Measurements from ENCODE around the gene SLC17A9. TPM values are rescaled to one million over a fixed set of nuclear protein-coding genes. Genes with fewer than 3 reads are reported as not detected.
"Not testable (repeated sequence)": the region's sequence is repeated elsewhere in the genome, so short reads cannot be mapped to it uniquely, and the experiment has no call there.

Gene SLC17A9
- total RNA-seq, 1 donor from 2014 or later = 4.7 TPM

DNA sequence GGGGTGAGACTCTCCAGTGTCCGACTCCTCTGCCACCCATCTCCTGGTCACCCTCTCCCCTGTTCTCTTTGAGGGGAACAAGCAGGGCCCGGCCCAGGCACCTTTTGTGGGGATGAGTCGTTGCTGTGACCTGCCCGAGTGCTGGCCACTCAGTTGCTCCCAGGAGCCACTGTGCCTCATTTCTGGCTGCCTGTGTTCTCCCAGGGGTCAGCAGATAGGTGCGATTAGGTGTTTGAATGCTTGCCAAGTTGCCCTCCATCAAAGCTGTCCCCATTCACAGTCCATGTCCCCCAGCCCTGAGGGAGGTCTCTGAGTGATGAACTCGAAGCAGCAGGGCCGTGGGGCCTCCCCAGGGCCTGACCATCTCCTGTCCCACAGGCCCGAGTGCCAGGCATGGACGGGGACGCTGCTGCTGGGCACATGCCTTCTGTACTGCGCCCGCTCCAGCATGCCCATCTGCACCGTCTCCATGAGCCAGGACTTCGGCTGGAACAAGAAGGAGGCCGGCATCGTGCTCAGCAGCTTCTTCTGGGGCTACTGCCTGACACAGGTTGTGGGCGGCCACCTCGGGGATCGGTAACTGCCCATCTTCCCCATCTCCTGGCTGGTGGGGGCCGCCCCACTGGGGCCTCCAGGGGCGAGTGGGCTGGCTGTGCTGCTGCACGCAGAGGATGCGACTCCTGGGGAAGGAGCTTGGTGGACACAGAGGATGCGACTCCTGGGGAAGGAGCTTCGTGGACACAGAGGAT is 4.1 kb downstream of the SLC17A9 start:
- DNase-seq = no peak

DNA sequence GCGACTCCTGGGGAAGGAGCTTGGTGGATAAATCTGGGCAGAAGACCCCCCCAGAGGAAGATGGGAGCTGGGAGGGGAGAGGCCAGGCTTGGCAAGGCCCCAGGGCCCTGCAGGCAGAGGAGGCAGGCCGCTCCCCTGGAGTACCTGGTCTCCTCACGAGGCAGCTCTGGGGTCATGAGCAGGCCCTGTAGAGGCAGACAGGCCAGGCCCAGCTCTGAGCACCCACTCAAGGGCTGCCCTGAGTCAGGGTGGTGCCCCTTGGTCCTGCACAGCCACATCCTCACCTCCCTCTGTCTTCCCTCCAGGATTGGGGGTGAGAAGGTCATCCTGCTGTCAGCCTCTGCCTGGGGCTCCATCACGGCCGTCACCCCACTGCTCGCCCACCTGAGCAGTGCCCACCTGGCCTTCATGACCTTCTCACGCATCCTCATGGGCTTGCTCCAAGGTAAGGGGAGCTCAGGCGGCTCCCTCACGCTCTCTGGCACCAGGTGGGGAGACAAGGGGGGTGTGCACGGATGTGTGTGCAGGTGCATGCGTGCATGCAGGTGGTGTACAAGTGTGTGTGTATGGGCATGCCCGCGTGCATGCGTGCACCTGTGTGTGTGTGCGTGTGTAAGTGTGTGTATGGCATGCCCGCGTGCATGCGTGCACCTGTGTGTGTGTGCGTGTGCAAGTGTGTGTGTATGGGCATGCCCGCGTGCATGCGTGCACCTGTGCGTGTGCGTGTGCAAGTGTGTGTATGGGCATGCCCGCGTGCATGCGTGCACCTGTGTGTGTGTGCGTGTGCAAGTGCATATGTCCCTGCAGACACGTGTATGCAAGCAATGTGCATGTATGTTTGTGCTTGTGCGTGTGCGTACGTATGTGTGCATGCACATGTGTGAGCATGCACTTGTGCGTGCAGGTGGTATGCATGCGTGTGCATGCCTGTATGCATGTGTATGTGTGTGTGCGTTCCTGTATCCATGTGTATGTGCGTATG is 4.9 kb downstream of the SLC17A9 start:
- no peak for DNase-seq

DNA sequence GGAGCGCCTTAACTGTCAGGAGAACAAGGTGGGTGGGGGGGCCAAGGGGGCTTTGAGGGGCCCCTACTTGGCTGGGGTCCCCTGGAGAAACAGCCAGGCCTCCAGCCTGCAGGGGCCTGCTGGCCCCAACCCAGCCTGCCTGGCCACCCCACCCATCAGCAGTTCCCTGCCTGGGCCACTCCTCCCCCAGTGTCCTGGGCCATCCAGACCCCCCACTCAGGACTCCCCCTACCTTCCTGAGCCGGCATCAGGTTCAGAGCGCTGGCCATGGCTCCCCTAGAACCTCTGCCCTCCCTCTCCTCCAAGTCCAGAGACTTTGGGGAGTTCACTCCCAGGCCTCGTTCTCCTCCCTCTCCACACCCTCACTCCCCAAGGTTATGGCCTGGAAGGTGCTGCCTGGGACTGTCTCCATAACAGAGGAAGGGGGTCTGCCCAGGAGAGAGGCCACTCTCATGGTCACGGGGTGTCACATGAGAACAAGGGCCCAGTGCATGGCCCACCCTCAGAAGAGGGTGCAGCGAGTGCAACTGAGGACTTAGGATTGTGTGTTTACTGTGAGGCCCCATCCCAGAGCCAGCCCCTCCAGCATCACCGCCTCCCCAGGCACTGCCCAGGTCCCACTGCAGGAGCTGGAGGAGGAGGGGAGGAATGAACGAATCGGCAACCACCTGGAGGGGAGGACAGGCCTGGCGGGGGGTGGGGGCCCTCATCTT is 6.0 kb downstream of the SLC17A9 start:
- no peak for DNase-seq

DNA sequence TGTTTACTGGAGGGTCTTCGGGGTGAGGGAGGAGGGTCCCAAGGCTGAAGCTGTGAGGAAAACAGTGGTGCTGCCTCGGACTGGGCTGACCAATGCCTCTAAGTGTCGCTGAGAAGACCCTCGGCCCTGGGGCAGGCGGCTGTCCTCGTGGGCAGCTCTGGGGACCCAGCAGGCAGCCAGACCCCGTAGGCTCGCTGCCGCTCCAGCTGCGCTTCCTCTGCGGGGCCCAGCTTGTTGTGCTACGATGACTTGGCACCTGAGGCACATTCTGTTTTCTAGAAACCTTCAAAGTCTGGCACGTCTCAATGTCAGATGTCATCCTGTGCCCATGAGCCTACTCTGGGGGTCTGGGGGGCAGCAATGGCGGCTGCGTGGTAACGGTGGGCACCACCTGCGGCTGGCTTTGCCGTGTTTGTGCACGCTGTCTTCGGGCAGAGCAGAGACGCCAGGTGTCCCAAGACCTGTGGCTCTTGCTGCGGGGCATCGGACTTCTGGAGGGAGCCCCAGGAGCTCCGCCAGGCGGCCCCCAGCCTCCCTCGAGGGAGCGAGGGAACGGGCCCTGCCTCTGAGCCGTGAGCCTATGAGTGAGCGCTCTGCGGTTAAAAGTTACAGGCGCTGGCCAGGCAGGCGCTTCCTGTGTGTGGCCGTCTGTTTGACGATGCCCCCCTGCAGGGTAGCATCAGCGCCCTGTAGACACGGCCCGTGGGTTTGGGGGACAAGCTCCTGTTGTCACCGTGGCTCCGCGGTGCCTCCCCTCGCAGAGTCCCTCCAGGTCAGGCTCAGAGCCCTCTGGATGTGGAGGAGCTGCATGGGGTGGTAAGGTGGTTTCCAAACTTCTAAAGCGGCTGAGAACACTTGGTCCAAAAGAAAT is 6.8 kb downstream of the SLC17A9 start:
- no peak for DNase-seq

DNA sequence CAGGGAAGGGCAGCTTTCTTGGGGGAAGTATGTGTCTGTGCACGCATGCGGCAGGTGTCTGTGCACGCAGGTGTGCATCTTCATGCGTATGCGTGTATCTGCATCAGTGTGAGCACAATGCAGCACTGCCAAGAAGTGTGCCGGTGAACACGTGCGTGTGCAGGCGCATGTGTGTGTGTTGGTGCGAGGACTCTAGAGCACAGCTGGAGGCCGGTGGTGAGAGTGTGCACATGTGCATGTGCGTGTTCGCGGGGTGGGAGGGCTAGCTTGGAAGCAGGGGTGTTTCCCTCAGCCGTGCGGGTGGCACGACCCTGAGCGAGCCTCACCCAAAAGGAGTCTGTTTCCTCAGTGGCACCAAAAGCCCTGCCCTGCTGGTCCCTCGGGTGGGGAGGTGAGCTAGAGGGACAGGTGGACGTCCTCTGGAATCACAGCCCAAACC is 7.5 kb downstream of the SLC17A9 start:
- no peak for DNase-seq

DNA sequence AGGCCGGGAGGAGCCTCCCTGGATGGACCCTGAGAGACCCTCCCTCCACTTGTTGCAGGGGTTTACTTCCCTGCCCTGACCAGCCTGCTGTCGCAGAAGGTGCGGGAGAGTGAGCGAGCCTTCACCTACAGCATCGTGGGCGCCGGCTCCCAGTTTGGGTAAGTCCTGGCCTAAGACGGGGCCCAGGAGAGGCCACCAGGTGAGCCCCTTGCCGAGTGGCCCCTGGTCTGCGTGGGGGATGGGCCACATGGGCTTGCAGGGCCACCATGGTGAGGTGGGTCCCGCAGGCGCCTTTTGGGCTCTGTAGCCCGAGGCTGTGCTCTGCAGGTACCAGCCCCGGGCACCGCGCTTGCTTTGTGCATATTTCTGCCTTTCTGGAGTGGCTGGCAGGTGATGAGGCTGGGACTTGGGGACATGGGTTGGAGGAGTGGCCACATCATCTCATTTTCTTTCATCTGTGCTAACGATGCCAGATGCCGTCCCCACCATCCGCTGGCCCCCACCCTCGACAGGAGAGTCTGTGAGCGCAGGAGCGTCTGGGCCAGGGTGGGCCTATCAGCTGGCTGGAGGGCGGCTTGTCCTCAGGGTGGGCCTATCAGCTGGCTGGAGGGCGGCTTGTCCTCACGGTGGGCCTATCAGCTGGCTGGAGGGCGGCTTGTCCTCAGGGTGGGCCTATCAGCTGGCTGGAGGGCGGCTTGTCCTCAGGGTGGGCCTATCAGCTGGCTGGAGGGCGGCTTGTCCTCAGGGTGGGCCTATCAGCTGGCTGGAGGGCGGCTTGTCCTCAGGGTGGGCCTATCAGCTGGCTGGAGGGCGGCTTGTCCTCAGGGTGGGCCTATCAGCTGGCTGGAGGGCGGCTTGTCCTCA is 8.2 kb downstream of the SLC17A9 start:
- not testable (repeated sequence) for DNase-seq

DNA sequence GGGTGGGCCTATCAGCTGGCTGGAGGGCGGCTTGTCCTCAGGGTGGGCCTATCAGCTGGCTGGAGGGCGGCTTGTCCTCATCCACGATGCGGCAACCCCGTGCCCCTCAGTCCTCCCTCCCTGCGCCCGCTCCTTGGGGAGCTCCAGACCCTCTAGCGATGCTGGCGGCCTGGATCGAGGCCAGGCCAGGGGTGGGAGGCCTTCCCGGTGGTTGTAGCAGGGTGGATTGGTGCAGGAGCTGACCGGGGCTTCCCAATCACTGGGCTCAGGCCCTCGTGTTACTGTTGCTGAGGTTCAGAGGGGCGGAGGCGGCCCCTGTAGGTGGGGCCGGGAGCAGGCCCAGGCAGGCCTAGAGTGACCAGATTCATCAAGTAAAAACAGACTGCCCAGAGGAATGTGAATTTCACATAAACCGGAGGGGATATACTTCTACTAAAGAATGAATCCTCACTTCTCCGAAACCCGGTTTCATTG is 8.8 kb downstream of the SLC17A9 start:
- no peak for DNase-seq

DNA sequence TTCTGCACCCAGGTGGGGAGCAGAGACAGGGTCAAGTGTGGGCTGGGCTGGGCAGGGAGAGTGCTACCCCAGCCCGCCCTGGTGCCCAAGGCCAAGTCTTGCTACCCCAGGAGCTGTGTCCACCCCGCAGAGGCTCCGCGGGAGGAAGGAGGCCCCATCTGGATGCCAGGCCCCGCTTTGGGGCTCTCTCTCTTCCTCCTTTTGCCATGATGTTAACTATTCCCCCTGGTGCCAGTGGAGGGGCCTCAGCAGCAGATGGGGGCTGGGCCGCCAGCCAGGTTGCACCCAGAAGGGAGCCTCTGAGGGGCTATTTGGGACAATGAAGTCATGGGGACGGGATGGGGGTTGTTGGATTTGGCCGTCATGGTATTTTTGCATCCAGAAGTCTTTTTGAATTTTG is 9.3 kb downstream of the SLC17A9 start:
- DNase-seq = no peak

DNA sequence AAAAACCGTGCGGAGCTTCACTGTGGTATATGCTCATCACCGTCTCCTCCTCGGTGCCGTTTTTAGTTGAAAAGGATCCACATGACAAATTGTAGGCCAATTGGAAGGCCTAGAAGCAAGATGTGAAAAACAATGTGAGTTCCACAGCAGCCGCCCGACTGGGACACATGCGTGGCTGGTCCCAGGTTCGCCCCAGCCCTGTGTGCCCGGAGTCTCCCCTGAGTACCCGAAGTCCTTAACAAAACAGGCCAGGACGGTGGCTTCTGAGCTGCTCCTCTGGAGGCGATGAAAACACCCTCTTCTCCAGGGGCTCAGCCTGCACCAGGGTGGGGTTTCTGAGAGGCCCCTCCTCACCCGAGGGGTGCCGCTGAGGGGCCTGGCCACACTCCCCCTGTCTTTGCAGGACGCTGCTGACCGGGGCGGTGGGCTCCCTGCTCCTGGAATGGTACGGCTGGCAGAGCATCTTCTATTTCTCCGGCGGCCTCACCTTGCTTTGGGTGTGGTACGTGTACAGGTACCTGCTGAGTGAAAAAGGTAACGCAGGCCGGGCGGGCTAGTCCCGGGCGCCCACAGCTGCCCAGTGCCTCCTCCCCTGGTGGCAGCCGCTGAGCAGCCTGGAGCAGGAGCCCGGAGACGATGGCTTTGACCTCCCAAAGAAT is 9.8 kb downstream of the SLC17A9 start:
- no peak for DNase-seq

DNA sequence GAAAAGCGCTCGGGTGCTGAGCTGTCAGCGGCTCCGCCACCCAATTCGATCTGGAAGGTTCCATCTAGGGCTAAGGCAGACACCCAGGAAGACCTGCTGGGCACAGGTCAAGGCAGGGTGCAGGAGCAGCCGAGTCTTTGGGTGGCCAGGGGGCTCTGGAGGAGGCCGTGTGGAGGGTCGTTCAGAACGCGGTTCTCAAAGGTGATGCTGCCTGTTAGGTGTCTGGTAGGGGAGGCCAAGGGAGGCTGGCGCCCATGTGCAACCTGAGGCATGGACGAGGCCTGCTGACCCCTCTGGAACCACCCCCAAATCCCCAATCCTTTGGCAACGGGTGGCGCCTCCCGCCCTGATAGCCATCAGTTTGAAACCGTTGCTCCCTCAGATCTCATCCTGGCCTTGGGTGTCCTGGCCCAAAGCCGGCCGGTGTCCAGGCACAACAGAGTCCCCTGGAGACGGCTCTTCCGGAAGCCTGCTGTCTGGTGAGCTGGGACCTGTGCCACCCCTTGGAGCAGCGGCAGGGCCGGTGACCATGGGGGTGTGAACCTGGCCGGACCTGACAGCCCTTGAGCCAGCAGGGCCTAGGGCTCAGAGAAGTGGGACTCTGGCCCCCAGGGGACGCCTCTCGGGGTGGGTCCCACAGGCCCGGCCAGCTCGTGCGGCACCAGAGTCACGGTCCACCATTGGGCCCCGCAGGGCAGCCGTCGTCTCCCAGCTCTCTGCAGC is 10.5 kb downstream of the SLC17A9 start:
- no peak for DNase-seq

DNA sequence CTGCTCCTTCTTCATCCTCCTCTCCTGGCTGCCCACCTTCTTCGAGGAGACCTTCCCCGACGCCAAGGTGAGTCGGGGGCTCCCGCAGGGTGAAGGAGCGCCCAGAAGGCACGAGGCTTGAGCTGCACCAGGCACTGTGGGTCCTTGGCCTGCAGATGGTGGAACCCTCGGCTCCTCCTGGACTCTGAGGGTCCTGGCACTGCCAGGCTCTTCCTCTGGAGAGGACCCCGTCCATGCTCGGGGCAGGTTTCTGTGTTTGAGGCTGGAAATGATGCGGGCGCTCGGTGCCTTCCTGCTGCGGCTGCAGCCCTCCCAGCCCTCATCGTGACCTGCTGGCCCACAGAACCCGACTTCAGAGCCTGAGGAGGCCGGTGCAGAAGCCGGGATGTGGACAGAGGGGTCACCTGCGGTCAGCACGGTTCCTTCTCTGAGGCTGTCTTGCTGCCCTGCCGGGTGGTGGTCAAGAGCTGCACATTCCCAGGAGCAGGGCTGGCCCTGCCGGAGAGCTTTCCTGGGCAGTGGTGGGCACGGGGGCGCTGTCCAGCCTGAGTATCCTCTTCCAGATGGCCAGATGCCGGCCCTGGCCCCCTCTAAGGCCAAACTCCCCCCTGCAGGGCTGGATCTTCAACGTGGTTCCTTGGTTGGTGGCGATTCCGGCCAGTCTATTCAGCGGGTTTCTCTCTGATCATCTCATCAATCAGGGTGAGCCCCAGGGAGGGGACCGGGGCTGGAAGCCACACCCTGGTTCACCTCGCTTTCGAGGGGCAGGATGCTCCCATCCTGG is 11.3 kb downstream of the SLC17A9 start:
- DNase-seq = no peak

DNA sequence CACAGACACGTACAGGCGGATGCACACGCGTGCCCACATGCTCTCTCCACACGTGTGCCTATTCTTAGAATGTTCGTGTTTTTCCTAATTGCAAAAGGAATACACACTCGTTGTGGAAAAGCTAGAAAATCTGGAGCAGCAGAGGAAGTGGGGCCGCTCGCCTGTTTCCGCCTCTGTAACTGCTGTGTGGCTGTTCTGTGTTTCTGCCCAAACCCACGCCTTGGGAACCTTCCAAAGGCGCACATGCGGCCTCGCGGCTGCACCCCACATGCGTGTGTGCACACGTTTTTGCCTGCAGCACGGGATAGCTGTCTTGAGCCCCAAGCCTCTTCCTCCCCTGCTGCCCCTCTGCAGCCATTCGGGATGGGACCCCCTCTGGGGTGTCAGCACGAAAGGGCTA is 12.2 kb downstream of the SLC17A9 start:
- DNase-seq = peak; percentile 28

DNA sequence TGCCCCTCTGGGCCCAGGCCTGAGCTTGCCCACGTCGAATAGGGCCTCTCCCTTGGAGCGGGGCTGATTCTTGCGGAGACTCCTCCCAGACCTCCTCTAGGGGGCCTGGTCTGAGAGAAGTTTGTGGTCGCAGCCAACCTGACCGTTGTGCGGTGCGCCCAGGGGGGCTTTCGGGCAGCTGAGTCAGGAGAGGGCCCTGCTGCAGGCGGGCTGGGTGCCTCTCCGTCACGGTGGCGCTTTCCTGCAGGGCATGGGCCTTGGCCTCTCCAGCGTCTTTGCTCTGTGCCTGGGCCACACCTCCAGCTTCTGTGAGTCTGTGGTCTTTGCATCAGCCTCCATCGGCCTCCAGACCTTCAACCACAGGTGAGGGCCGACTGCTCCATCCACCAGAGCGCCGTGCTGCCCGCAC is 12.9 kb downstream of the SLC17A9 start:
- DNase-seq = no peak

DNA sequence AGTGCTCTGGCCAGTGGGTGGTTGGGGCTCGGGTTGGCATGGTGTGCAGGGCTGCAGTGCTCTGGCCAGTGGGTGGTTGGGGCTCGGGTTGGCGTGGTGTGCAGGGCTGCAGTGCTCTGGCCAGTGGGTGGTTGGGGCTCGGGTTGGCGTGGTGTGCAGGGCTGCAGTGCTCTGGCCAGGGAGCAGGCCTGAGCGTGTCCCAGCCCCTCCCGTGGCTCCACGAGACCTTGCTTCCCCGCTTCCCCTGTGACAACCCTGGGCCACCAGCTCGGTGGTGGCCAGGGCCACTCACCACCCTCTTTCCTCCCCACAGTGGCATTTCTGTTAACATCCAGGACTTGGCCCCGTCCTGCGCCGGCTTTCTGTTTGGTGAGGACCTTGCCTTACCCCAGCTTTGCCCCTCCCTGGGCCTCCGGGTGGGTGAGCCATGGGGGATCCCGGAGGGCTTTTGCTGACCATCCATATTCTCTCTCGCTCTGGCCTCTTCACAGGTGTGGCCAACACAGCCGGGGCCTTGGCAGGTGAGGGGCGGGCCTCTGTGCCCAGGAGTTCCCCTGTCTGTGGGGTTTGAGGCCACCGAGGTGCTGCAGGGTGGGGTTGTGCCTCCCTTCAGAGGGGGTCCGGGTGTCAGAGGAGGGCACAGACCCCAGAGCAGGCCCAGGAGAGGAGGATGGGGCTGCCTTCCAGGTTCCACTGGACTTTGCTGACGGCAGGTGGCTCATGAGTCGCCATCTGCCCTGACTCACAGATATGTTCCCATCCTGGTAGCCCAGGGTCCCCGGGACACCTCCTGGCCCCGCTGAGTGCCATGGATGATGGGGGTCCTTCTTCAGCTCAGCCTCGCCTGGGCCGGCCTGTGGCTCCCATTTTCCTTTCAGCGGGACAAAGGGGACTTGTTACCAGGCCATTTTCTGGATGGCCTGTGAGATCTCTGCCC is 14.0 kb downstream of the SLC17A9 start:
- DNase-seq = no peak

DNA sequence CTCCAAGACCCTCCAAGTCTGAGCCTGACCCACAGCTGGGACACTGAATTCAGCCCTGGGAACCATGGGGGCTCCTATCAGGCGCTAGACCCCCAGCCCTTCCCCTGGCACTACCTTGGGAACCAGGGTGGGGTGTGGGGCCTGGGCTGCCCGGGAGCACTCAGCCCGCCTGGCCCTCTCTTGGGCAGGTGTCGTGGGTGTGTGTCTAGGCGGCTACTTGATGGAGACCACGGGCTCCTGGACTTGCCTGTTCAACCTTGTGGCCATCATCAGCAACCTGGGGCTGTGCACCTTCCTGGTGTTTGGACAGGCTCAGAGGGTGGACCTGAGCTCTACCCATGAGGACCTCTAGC is 14.6 kb downstream of the SLC17A9 start:
- no peak for DNase-seq

DNA sequence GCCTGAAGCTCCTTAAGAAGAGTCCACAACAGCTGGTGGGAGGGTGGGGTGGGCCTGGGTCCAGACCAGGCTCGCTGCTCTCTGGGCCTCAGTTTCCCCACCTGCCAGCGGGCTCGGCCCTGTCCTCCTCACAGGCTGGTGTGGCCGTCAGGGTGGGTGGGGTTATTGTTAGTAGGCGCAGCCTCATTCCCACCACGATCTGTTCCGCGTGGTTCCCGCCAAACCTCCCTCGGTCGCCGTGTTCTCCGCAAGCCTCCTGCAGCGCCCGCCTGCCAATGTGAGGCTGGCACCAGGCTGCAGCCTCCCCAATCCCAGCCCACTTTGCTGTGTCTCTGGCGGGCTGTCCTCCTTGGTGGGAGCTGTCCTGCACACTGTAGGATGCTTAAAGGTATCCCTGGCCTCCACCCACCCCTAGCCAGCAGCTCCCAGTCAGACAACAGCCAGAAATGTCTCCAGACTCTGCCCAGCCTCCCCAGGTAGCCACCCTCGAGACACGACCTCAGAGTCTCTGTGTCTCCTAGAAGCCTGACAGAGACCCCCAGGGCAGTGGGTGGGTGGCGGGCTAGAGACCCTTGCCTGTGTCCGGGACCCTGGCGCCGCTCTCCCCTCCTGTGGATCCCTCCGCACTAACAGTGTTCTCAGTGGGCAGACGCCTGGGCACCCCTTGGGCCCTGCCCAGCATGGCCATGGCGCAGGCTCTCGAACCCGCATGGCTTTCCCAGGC is 15.3 kb downstream of the SLC17A9 start:
- no peak for DNase-seq

Data from skin of body (tissue), 2 donors.